HL-60 (cell line): Measurements from ENCODE around the gene HMGN3.

Experiments
- CTCF ChIP-seq: IDR thresholded peaks from one replicate; pipeline ENCODE4 v1.5.1; 2011; ENCODE audit warnings: low read length, control low read depth, inconsistent platforms; ENCODE audit not compliant: insufficient read depth
- GABPA ChIP-seq: IDR thresholded peaks from 2 replicates; pipeline ENCODE4 v1.6.1; 2012; ENCODE audit warnings: low read depth
- REST ChIP-seq: IDR thresholded peaks from 2 replicates; pipeline ENCODE4 v1.6.1; 2012; ENCODE audit warnings: low read depth; ENCODE audit not compliant: insufficient replicate concordance
- SPI1 ChIP-seq: IDR thresholded peaks from 2 replicates; pipeline ENCODE4 v1.6.1; 2012; ENCODE audit warnings: low read depth, mild to moderate bottlenecking, borderline replicate concordance

GRCh38 chr6:79231101-79231500 is 3.4 kb downstream of the HMGN3 start:
- no peak for TF ChIP-seq CTCF
- no peak for TF ChIP-seq REST
- no peak for TF ChIP-seq GABPA
- TF ChIP-seq SPI1: no peak
